Keratinocyte (primary cell): Measurements from ENCODE around the gene CDC42SE1.

Experiments used
- CTCF ChIP-seq, 3 experiments: IDR thresholded peaks in 1 of 3; conservative IDR thresholded peaks in 1 of 3; optimal IDR thresholded peaks in 1 of 3; 2 replicates in 2 of 3; 3 replicates in 1 of 3; pipeline versions ENCODE3 to v1.5.1; 2011; ENCODE audit warnings: low read length in 3 of 3, mild to moderate bottlenecking in 3 of 3, moderate library complexity in 2 of 3, control low read depth in 1 of 3, inconsistent platforms in 1 of 3; ENCODE audit not compliant: insufficient read depth in 2 of 3; ENCODE audit errors: extremely low read depth in 1 of 3
- EZH2 ChIP-seq: IDR thresholded peaks from one replicate; pipeline ENCODE4 v1.6.1; 2012; ENCODE audit warnings: inconsistent platforms, mild to moderate bottlenecking, low read length, moderate library complexity

- TF ChIP-seq CTCF (optimal IDR thresholded peaks at IDR 0.05 in 1 of 3, IDR thresholded peaks at IDR 0.05 in 1 of 3, conservative IDR thresholded peaks at IDR 0.05 in 1 of 3; ENCODE audit: extremely low read depth in 1 of 3, insufficient read depth in 2 of 3, low read length in 3 of 3) (no peak), EZH2 (no peak)
Measured at GRCh38 chr1:151012684-151013471, 46.5 kb downstream of the CDC42SE1 start.
